CD4-positive, alpha-beta T cell treated with Interleukin-1 beta for 1 hour (primary cell): ENCODE data around the gene PLA2G4D.

Experiments
- DNase-seq, 2 donors: peaks; one replicate each; pipeline ENCODE4 v3.0.0-alpha.2; 2020 to 2022

Gene PLA2G4D, protein sequence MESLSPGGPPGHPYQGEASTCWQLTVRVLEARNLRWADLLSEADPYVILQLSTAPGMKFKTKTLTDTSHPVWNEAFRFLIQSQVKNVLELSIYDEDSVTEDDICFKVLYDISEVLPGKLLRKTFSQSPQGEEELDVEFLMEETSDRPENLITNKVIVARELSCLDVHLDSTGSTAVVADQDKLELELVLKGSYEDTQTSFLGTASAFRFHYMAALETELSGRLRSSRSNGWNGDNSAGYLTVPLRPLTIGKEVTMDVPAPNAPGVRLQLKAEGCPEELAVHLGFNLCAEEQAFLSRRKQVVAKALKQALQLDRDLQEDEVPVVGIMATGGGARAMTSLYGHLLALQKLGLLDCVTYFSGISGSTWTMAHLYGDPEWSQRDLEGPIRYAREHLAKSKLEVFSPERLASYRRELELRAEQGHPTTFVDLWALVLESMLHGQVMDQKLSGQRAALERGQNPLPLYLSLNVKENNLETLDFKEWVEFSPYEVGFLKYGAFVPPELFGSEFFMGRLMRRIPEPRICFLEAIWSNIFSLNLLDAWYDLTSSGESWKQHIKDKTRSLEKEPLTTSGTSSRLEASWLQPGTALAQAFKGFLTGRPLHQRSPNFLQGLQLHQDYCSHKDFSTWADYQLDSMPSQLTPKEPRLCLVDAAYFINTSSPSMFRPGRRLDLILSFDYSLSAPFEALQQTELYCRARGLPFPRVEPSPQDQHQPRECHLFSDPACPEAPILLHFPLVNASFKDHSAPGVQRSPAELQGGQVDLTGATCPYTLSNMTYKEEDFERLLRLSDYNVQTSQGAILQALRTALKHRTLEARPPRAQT

DNA sequence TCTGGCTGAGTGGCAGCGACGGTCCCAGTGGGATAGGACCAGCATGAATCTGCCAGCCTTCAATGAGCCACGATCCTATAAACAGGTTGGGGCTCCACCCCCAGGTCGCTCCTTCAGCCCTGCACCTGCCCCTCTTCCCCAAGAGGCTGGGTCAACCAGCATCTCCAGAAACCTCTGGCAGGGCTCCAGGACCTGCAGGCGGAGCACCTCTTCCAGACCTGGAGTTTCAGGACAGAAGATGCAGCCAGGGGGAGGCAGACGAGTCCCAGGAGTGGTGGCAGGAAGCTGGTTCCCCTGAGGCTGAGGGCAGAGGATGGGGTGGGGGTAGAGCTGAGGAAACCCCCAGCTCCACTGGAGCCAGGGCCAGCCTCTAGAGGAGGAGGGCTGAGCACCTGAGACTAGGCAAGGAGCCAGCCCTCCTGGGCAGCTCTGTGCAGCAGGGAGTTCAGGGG is at the start of gene PLA2G4D:
Gene PLA2G4D (minus strand): TSS at position 51 of the 452 bp plus-strand sequence. CDS start 103 bp downstream, outside the sequence.
- DNase-seq, result no peak

GRCh38 chr15:42143356-42143755 is 49.0 kb upstream of the PLA2G4D start:
- no peak for DNase-seq

GRCh38 chr15:42141795-42142667 is 47.7 kb upstream of the PLA2G4D start:
- DNase-seq, result no peak

DNA sequence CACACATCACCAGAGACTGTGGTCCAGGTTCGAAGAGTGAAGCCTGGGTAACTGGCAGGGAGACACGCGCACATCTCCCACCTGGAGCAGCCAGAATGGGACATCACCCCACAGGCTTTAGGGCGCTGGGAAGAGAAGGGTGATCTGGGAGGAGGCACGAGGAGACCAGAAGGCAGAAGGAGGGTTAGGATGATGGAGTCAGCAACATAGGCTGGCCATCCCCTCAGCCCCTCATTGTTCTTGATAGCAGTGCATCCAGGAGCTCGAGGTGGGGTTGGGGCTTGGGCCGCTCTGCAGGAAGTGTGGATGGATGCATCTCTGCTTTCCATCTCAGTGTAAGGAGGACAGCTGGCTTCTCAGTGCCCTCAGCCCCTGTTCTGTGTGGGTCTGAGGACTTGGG is 46.9 kb upstream of the PLA2G4D start:
- no peak for DNase-seq

DNA sequence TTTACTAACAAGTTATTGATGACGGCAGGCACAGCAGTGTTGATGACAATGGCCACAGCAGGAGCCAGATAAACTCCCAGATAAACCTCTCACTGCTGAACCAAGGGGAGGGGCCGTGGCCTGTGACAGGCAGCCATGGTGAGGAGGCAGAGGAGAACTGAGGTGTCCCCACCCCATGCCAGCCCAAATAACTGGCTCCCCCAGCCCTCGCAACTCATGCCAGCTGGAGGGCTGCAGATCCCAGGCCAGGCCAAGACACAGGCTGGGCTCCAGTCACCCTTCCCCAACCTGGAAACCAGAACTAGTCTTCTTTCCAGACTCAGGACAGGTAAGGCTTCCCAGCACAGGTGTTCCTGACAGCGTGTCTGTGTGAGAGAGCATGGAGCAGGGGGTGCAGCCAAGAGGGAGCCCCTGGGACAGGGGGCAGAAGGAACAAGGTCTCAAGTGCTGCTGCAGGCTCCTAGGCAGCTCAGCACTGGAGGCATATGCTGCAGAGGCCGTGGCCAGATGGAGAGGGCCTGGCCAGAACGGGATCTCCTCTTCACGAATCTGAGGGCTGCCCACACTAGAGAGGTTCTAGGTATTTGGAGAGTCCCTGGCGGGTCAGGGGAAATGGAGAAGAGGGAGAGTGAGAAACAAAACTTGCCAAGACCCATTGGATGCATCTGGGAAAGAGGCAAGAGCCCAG is 46.2 kb upstream of the PLA2G4D start:
- DNase-seq, result no peak

DNA sequence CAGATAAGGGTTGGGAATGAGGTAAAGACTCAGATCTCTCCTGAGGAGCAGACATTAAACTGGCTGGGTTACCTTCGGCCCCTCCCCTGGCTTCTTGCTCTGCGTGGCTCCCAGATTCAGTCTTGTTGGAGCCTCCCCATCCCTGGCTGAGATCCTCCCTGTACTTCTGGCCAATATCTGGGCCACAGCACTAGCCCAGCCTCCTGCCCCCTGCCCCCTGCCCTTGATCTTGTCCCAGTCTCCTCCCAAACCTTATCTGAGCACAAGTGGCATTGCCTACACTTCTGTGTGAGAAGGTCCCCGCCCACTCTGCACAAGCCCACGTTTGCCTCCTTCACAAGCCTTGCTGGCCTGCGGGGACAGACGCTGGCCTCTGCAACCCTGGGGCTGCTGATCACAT is 45.2 kb upstream of the PLA2G4D start:
- DNase-seq, result no peak

DNA sequence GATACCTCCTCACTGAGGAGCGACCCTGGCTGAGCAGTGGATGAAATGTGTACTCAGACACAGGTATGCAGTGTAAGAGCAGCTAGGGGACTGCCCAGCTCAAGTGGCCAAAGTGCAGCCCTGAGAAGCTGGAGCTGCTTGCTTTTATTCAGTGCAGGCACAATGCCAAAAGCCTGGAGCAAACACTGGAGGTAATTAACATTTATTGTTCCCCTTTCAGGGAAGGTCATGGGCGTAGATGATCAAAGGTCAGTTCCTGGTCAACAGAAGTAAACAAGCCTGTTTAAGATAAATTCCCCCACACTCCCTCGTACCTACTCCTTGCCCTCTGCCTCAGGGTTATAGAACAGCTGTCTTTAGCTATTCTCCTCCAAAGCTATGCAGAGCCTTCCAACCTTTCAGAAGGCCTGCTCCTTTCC is 44.6 kb upstream of the PLA2G4D start:
- no peak for DNase-seq

DNA sequence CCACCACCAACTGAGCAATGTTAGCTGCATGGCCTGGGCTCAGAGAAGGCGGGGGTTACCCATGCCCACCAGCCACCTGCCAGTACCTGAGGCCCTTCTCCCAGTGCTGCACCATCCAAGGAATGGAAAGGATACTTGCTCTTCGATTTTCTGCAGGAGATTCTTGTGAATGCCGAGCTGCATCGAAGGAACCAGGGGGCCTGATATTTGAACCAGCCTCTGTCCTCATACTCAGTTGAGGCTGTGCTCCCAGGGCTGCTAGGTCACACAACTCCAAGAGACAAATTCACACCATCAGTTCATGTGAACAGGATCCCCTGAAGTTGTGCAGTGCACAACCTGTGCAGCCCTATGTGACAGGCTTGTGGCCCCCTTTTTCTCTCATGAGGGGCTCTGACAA is 44.0 kb upstream of the PLA2G4D start:
- DNase-seq, result no peak

DNA sequence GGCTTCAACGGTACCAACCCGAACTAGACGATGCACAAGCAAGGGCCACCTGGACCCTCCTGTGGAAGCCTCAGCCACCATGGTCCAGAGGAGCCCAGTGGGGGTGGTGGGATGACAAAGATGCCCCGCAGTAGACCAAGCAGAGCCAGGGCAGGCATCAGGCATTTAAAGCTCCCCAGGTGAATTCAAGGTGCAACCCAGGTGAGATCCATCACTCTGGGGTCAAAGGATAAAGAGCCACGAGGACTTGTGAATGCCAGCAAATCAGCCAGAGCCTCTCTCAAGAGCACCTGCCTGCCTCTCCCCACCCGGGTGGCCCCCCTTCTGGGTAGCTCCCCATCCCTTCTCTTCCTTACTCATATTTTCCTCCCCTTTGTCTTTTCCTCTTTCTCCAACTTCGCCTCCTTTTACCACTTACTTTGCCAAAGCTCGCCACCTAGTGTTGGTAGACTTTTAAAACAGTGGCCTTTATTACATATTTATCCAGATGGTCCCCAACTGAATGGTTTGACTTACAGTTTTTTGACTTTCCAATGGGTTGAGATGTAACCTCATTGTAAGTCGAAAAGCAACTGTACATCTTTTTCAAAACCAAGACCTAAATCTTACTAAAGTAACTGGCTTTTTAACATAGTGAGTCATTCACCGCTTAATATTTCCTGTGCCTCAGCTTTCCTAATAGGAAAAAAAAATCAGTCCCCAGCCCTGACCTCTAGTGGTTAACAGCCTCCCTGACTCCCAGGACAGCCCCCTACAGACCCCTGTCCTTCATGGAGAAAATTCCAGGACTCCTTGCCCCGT is 43.3 kb upstream of the PLA2G4D start:
- peak in 1 of 2 donors; percentile 20 for DNase-seq

GRCh38 chr15:42136513-42136912 is 42.2 kb upstream of the PLA2G4D start:
- DNase-seq, result no peak

DNA sequence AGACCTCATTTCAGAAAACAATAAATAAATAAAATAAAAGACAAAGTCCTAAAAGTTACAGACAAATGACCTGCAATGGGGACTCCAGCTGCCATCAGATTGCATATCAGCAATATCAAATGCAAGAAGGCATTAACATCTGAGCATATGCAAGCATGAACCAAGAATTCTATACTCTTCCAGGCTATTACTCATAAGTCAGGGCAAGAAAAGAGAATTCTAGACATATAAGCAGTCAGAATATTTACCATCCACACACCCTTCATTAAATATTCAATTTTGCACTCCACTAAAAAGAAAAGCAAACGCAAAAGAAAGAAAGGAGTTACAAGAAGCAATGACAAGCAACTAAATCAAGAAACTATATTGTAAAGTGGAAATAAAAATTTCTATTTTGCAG is 41.0 kb upstream of the PLA2G4D start:
- DNase-seq, result no peak

DNA sequence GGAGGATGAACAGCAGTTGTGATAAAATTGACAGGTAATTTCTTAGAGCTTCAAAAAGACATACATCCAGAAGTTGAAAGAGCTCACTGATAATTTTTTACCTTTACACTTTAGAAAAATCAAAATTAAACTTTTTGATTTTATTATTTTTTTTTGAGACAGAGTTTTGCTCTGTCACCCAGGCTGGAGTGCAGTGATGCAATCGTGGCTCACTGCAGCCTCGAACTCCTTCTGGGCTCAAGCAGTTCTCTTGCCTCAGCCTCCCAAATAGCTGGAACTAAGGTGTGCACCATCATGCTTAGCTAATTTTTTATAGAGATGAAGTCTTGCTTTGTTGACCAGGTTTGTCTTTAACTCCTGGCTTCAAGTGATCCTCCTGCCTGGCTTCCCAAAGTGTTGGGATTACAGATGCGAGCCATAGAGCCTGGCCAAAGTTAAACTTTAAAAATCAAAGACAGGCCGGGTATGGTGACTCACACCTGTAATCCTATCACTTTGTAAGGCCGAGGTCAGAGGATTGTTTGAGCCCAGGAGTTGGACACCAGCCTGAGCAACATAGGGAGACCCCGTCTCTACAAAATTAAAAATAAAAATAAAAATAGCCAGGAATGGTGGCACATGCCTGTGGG is 40.4 kb upstream of the PLA2G4D start:
- no peak for DNase-seq

DNA sequence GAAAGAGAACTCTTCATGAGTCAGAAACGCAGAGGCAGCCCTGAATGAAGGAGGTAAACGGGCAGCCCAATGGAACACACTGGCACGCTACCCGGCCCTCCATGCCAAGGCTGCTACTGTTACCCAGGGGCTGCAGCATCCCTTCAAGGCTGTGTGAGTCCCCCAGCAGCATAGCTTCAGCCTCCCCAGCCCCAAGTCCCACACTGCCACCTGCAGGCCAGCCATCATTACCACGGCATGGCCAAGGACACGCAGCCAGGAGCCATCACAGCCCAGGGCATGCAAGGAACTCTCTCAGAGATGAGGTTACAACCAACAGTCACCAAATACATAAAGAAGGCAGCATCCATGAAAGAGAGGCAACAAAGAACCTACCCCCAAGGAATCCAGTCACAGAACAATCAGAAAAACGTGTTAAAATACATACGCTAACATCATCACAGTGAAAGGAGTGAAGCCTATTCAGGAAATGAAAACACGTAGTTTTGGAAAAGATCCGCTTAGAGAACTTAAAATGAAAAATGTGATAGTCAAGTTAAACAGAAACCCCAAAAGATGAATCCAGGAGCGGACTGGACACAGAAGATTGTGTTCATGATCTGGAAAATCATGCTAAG is 39.6 kb upstream of the PLA2G4D start:
- DNase-seq, result peak; percentile 35 to 50

DNA sequence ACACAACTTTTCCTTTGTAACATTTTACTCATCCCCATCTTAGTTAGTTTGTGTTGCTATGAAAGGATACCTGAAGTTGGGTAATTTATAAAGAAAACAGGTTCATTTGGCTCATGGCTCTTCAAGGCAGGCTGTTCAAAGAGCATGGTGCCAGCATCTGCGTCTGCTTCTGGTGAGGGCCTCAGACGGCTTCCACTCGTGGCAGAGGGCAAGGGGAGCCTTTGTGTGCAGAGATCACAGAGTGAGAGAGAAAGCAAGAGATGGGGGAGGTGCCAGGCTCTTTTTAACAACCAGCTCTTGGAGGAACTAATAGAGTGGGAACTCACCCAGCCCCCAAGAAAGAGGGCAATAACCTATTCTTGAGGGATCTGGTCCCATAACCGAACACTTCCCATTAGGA is 39.0 kb upstream of the PLA2G4D start:
- DNase-seq, result no peak

DNA sequence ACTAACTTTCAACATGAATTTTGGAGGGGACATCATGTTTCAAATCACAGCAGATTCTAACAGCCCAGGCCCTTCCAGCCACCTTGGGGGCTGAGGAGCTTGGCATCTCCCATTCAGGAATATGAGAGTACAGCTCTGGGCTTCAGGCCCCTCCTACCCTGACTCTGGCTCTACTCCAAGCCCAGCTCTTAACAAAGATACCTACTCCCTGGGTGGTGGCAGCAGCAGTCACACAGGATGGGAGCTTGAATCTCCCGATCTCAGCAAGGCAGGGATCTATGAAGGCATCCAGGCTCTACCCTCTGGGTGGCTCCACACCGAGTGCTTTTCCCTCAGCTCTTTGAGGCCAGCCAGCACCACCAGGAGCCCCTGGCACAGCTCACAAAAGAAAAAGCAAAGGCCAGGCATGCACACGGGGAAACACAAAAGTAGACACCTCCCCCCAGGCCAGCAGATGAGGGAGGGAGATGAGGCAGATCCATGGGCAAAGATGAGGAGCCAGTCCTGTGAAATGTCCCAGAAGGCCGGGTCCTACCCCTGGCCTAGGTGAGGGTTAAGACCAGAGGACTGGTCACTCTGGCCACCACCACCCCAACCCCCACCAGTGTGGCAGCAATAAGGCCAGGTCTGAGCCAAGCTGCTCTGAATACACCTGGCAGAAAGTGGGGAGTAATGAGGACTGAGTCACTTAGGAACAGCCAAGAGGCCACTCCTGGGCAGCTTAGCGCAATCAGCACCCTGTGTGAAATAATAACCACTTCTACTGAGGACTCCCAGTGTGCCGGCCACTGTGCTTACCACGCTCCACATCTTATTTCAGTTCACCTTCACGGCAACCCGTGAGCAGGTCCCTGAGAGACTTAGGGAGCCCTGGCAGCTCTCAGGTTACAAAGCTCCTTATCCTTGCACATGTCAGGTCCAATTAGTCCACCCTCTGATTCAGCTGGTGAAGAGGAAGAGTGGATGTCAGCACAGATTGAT is 37.8 kb upstream of the PLA2G4D start:
- no peak for DNase-seq

DNA sequence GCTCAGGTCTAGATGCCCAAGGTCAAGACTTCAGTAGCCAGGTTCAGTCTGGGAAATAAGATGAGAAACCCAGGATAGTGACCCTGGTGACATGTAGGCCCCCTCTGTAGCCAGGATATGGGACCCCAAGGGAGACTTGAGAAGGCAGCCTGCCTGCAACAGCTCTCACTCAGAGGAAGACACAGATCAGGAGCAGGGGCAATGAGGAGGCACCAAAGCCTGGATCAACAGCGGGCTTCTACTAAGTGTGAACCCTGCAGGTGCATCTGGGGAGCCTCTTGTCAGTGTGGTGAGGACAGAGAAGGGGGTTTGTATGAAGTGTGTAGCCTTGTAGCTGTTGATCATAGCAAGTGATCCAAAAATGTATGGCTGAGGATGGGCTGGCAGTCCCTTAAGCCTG is 36.6 kb upstream of the PLA2G4D start:
- no peak for DNase-seq

DNA sequence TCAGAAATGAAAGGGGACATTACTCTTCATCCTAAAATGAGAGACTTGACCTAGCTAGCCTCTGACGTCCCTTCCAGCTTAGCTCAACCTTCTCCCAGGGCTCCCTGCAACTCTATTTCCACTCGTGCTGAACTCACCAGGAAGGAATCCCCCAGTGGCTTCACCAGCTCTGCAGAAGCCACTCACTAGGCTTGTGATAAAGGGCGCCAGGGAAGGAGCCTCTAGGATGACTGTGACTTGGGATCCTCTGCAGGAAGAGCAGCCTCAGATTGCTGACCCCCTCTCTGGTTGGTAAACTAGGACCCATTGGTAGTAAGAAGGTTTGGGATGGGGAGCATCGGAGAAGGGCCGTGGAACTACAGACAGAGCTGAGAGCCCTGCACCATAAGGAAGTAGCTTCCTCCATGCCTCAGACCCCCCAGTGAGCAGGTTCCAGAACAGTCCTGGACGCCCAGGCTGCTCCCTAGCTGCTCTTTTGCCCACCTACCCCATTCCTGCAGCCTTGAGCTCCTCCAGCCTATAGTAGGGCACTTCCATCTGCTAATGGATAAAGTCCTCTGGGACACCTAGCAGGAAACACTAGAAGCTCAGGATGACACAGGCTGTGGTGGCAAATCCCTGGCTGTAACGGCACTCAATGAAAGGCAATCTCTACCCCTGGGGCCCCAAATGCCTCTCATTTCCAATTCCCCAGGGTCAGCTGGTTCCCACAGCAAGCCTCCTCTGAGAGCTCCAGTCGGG is 36.1 kb upstream of the PLA2G4D start:
- no peak for DNase-seq

GRCh38 chr15:42129364-42129763 is 35.0 kb upstream of the PLA2G4D start:
- no peak for DNase-seq

GRCh38 chr15:42128476-42128875 is 34.1 kb upstream of the PLA2G4D start:
- no peak for DNase-seq
